K562 (cell line): ENCODE measurements around the gene CACNB1. TPM values are rescaled to one million over a fixed set of nuclear protein-coding genes. Genes with fewer than 3 reads are reported as not detected.

Experiments
- CREBBP ChIP-seq: IDR thresholded peaks from one replicate; pipeline ENCODE4 v1.6.1; 2012; ENCODE audit warnings: low read depth, mild to moderate bottlenecking, control low read depth, inconsistent platforms, low read length
- CTCF ChIP-seq, 3 experiments: IDR thresholded peaks in 2 of 3; conservative IDR thresholded peaks in 1 of 3; 2 replicates each; pipeline ENCODE4 v1.5.1; 2011 to 2012; ENCODE audit warnings: low read length in 3 of 3, mild to moderate bottlenecking in 3 of 3, control low read depth in 2 of 3, improper control_type of control experiment in 1 of 3, inconsistent platforms in 1 of 3, low read depth in 1 of 3, mixed read lengths in 1 of 3, moderate library complexity in 1 of 3; ENCODE audit not compliant: insufficient read depth in 2 of 3
- DEAF1 ChIP-seq: fragments of 450-650 bp; formaldehyde crosslinking; IDR thresholded peaks from 2 replicates; pipeline ENCODE4 v1.4.0; 2020; ENCODE audit warnings: mild to moderate bottlenecking, moderate library complexity
- FOXP4 ChIP-seq: sonication (generic); formaldehyde crosslinking; IDR thresholded peaks from 2 replicates; pipeline ENCODE4 v1.8.0; 2022; ENCODE audit warnings: mild to moderate bottlenecking, missing genetic modification reagents, borderline replicate concordance
- PTBP1 ChIP-seq: fragments of 200-400 bp; formaldehyde crosslinking; IDR thresholded peaks from 2 replicates; pipeline ENCODE4 v1.6.1; 2017; ENCODE audit warnings: low read depth, low read length
- RB1 ChIP-seq: fragments of 450-650 bp; IDR thresholded peaks from 2 replicates; pipeline ENCODE4 v1.6.1; 2017; ENCODE audit warnings: low read depth, mild to moderate bottlenecking
- REST ChIP-seq, 2 experiments: fragments of 450-650 bp; formaldehyde crosslinking in 1 of 2; IDR thresholded peaks; 2 replicates each; pipeline versions ENCODE4 v1.4.0 to v1.6.1; 2014 to 2020; ENCODE audit warnings: mild to moderate bottlenecking in 2 of 2, borderline replicate concordance in 1 of 2, low read depth in 1 of 2
- TFAP4 ChIP-seq: sonication (generic); formaldehyde crosslinking; IDR thresholded peaks from 2 replicates; pipeline ENCODE4 v1.8.0; 2022; ENCODE audit warnings: missing genetic modification reagents, mild to moderate bottlenecking, moderate library complexity, borderline replicate concordance
- ZNF766 ChIP-seq: fragments of 200-800 bp; sonication (Bioruptor generic); conservative IDR thresholded peaks from 2 replicates; pipeline ENCODE4 v1.6.1; 2016; ENCODE audit warnings: missing genetic modification characterization, missing compliant biosample characterization
- polyA plus RNA-seq, 8 experiments: library from polyadenylated mRNA; depleted of rRNA in 4 of 8; stranded (reverse) in 5 of 8; unstranded in 3 of 8; fragments of >200 nt; fragmentation: Nextera tagmentation in 2 of 8; fragmentation: Illumina TruSeq in 1 of 8; extraction: Ambion mirVana in 2 of 8; extraction: Trizol in 1 of 8; gene quantifications; 2 replicates each; pipeline versions ENCODE4 v1.2.1 to v1.2.3, GENCODE V29; 2011 to 2014; ENCODE audit warnings: inconsistent platforms in 1 of 8, missing spikeins in 1 of 8
- total RNA-seq, 7 experiments: library from RNA; depleted of rRNA in 6 of 7; stranded (reverse); fragments of >200 nt in 6 of 7; fragmentation: Illumina TruSeq in 2 of 7; extraction: Trizol in 2 of 7; gene quantifications; 2 replicates each; pipeline versions ENCODE4 v1.2.1 to v1.2.3, GENCODE V29; 2011 to 2021; ENCODE audit warnings: low replicate concordance in 1 of 7

The CACNB1 gene
- total and polyA plus RNA-seq, 9 of the 15 experiments (the other 6 are each of a cell fraction or from before 2014, with no cell fraction given): 0.08 to 7.4 (median 3.0) TPM

- peak; percentile 70; the same call in 1 of the 2 replicates for TF ChIP-seq REST (IDR thresholded peaks at IDR 0.05; ENCODE audit: borderline replicate concordance)
- no peak for TF ChIP-seq REST (CRISPR knock-in tag; IDR thresholded peaks at IDR 0.05; ENCODE audit: low read depth)
- no peak for TF ChIP-seq PTBP1
- TF ChIP-seq DEAF1: peak; percentile 58
- TF ChIP-seq CREBBP: no peak
- TF ChIP-seq FOXP4 (CRISPR knock-in tag): no peak
- TF ChIP-seq ZNF766 (CRISPR knock-in tag): no peak
- peak; percentile 85 for TF ChIP-seq TFAP4 (CRISPR knock-in tag)
- peak; percentile 36; the same call in 1 of the 2 replicates for TF ChIP-seq RB1
- peak; percentile 82 to 92 (median 85) for TF ChIP-seq CTCF (IDR thresholded peaks at IDR 0.05 in 2 of 3, conservative IDR thresholded peaks at IDR 0.05 in 1 of 3; ENCODE audit: insufficient read depth in 2 of 3, low read depth in 1 of 3, low read length in 3 of 3)
These were observed 34.4 kb upstream of the CACNB1 start (continued) for GRCh38 chr17:39231591-39232551.
